Trophoblast cell (in vitro differentiated cells and primary cell): ENCODE results near the gene GCLM.
A peak's percentile ranks its signal among the peaks of the same experiment; 100 is the strongest.

Source experiments
- DNase-seq, 2 donors: peaks; one replicate each; pipeline ENCODE4 v3.0.0-alpha.2; 2016
- H2AFZ ChIP-seq: 2 replicates; pipeline ENCODE4 v1.6.1; 2013; ENCODE audit warnings: low read length, moderate library complexity, mild to moderate bottlenecking; ENCODE audit not compliant: insufficient read depth, poor library complexity
- H2AK5ac ChIP-seq: 2 replicates; pipeline ENCODE4 v1.6.1; 2013; ENCODE audit warnings: mild to moderate bottlenecking, low read length
- H2BK120ac ChIP-seq: 2 replicates; pipeline ENCODE4 v1.6.1; 2013; ENCODE audit warnings: low read length, mild to moderate bottlenecking, moderate library complexity; ENCODE audit not compliant: insufficient read depth, poor library complexity
- H2BK12ac ChIP-seq: 2 replicates; pipeline ENCODE4 v1.6.1; 2013; ENCODE audit warnings: mild to moderate bottlenecking, low read length, moderate library complexity
- H2BK5ac ChIP-seq: 2 replicates; pipeline ENCODE4 v1.6.1; 2013; ENCODE audit warnings: low read length, low read depth, moderate library complexity, mild to moderate bottlenecking; ENCODE audit not compliant: poor library complexity
- H3K14ac ChIP-seq: 2 replicates; pipeline ENCODE4 v1.6.1; 2013; ENCODE audit warnings: mild to moderate bottlenecking, low read length
- H3K18ac ChIP-seq: 2 replicates; pipeline ENCODE4 v1.6.1; 2013; ENCODE audit warnings: mild to moderate bottlenecking, low read length
- H3K23ac ChIP-seq: 2 replicates; pipeline ENCODE4 v1.6.1; 2013; ENCODE audit warnings: low read length
- H3K27ac ChIP-seq: 2 replicates; pipeline ENCODE4 v1.5.1; 2013; ENCODE audit warnings: low read depth, mild to moderate bottlenecking, inconsistent platforms, low read length, moderate library complexity
- H3K27me3 ChIP-seq: 2 replicates; pipeline ENCODE4 v1.6.1; 2013; ENCODE audit warnings: inconsistent platforms, mild to moderate bottlenecking, low read length, moderate library complexity; ENCODE audit not compliant: insufficient read depth
- H3K36me3 ChIP-seq, 2 experiments: 1 replicate in 1 of 2; 2 replicates in 1 of 2; pipeline ENCODE4 v1.6.1; 2013; ENCODE audit warnings: low read length in 2 of 2, mild to moderate bottlenecking in 2 of 2, moderate library complexity in 1 of 2; ENCODE audit not compliant: insufficient read depth in 2 of 2, control insufficient read depth in 1 of 2
- H3K4ac ChIP-seq: 2 replicates; pipeline ENCODE4 v1.6.1; 2013; ENCODE audit warnings: low read depth, mild to moderate bottlenecking, low read length, moderate library complexity
- H3K4me1 ChIP-seq, 2 experiments: 1 replicate in 1 of 2; 2 replicates in 1 of 2; pipeline ENCODE4 v1.6.1; 2013; ENCODE audit warnings: low read length in 2 of 2, mild to moderate bottlenecking in 2 of 2, moderate library complexity in 1 of 2; ENCODE audit not compliant: insufficient read depth in 2 of 2, control insufficient read depth in 1 of 2
- H3K4me2 ChIP-seq: 2 replicates; pipeline ENCODE4 v1.6.1; 2013; ENCODE audit warnings: inconsistent platforms, mild to moderate bottlenecking, low read length, moderate library complexity
- H3K4me3 ChIP-seq: 2 replicates; pipeline ENCODE4 v1.5.1; 2013; ENCODE audit warnings: mild to moderate bottlenecking, low read depth, low read length, inconsistent platforms
- H3K79me1 ChIP-seq: one replicate; pipeline ENCODE4 v1.6.1; 2013; ENCODE audit warnings: low read length
- H3K79me2 ChIP-seq: 2 replicates; pipeline ENCODE4 v1.6.1; 2013; ENCODE audit warnings: low read length, mild to moderate bottlenecking; ENCODE audit not compliant: control insufficient read depth, insufficient read depth, poor library complexity
- H3K9ac ChIP-seq: 2 replicates; pipeline ENCODE4 v1.6.1; 2013; ENCODE audit warnings: mild to moderate bottlenecking, low read length
- H3K9me3 ChIP-seq: 2 replicates; pipeline ENCODE4 v1.6.1; 2013; ENCODE audit warnings: low read depth, mild to moderate bottlenecking, control low read depth, inconsistent platforms, low read length; ENCODE audit not compliant: insufficient read depth
- H4K12ac ChIP-seq: 2 replicates; pipeline ENCODE4 v1.6.1; 2013; ENCODE audit warnings: low read depth, mild to moderate bottlenecking, low read length, moderate library complexity
- H4K8ac ChIP-seq: 2 replicates; pipeline ENCODE4 v1.6.1; 2013; ENCODE audit warnings: low read depth, mild to moderate bottlenecking, low read length, moderate library complexity
- H4K91ac ChIP-seq: one replicate; pipeline ENCODE4 v1.6.1; 2013; ENCODE audit warnings: low read depth, mild to moderate bottlenecking, low read length, moderate library complexity
- WGBS: extraction: QIAGEN DNeasy Blood & Tissue Kit; methylation state at CpG from one replicate; pipeline ENCODE4 v1.1.7; 2013; ENCODE audit warnings: missing lambda C conversion rate; ENCODE audit not compliant: insufficient read length, insufficient coverage; ENCODE audit errors: extremely low coverage; 5-methylcytosine and 5-hydroxymethylcytosine counted together

Gene GCLM

DNA sequence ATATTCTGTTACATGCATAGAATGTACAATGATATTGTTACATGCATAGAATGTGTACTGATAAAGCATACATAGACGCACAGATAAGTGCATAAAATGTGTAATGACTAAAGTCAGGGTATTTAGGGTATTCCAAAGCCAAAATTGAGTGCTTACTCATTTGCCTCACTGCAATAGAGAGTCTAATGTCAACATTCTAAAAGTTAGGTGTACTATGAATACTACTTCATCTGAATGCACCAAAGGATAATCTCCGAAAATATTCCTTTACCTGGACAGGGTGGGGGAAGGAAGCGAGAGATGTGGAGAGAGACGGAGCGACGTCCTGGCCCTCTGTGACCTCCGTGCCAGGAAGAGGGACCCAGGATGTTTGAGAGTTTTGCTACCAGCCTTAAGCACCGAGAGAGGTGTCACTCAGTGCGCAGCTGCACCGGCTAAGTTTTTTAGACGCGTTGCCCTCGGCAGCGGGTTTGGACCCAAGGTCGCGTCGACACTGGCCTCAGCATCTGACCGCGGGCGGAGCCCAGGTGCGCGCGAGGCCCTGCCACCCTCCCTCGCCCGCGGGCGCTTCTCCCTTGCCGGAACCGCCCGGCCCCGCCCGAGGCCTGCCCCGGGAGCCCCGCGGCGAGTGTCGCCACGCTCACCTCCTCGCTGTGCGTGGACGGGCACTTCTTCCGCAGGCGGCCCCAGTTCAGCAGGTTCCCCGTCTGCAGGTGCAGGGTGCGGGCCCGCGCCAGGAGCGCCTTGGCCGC, 660 bp downstream of the GCLM start:
- H2AK5ac ChIP-seq, result no peak overlapping the region
- peak overlapping the region; percentile 37 for H3K4ac ChIP-seq
- peak overlapping the region; percentile 39 for H2BK120ac ChIP-seq
- peak overlapping the region; percentile 88 for H3K4me2 ChIP-seq
- peak; percentile 50 to 57 for DNase-seq
- H3K27me3 ChIP-seq, result no peaks in the 10 kb centered on the region
- H3K18ac ChIP-seq, result peak overlapping the region; percentile 86
- H2AFZ ChIP-seq, result peak overlapping the region; percentile 80
- H3K79me1 ChIP-seq, result peaks cover 9% of the 10 kb centered on the region
- no peaks in the 10 kb centered on the region for H3K36me3 ChIP-seq
- H3K27ac ChIP-seq, result peak overlapping the region; percentile 93
- peak overlapping the region; percentile 83 for H4K8ac ChIP-seq
- H3K23ac ChIP-seq, result no peak overlapping the region
- peaks cover 11% of the 10 kb centered on the region for H3K79me2 ChIP-seq
- H4K91ac ChIP-seq, result peak overlapping the region; percentile 97
- H3K4me1 ChIP-seq, result peaks cover 0 to 2% of the 10 kb centered on the region in 2 experiments
- peak overlapping the region; percentile 18 for H2BK12ac ChIP-seq
- H2BK5ac ChIP-seq, result peak overlapping the region; percentile 84
- peak overlapping the region; percentile 98 for H3K4me3 ChIP-seq
- H3K14ac ChIP-seq, result peak overlapping the region; percentile 91
- peak overlapping the region; percentile 13 for H4K12ac ChIP-seq
- WGBS, result no CpG with 5 or more reads among the region's 49 CpGs
- no peaks in the 10 kb centered on the region for H3K9me3 ChIP-seq
- H3K9ac ChIP-seq, result peak overlapping the region; percentile 94

DNA sequence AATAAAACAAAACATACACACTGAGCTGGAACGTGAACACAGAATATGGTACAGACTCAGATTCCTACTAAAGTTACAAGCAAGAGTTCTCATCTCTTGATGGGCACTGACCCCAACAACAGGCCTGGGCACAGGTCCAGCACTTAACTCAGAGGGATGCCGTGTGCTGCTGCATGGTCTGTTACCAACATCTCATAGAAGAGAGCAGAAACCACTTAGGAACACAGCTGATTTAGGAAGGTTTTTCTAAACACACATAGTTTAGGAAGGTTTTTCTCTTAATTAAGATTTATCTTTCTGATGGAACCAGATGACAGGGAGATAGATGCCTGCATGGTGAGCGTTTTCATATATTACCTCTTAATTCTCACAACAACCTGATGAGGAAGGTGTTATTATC, 1.5 kb downstream of the GCLM start:
- no peaks in the 10 kb centered on the region for H3K9me3 ChIP-seq
- H3K79me1 ChIP-seq, result peaks cover 9% of the 10 kb centered on the region
- DNase-seq, result no peak
- H2AFZ ChIP-seq, result no peak overlapping the region
- H4K8ac ChIP-seq, result no peak overlapping the region
- peak overlapping the region; percentile 34 for H3K4me2 ChIP-seq
- WGBS, result no CpG with 5 or more reads among the region's 3 CpGs
- H3K9ac ChIP-seq, result no peak overlapping the region
- H3K4me1 ChIP-seq, result peaks cover 0 to 2% of the 10 kb centered on the region in 2 experiments
- H3K4me3 ChIP-seq, result no peak overlapping the region
- H3K14ac ChIP-seq, result no peak overlapping the region
- no peak overlapping the region for H4K91ac ChIP-seq
- H2BK5ac ChIP-seq, result no peak overlapping the region
- no peak overlapping the region for H2AK5ac ChIP-seq
- peaks cover 11% of the 10 kb centered on the region for H3K79me2 ChIP-seq
- H3K18ac ChIP-seq, result no peak overlapping the region
- H2BK120ac ChIP-seq, result no peak overlapping the region
- H3K4ac ChIP-seq, result peak overlapping the region; percentile 57
- no peaks in the 10 kb centered on the region for H3K27me3 ChIP-seq
- H3K27ac ChIP-seq, result no peak overlapping the region
- H3K23ac ChIP-seq, result no peak overlapping the region
- no peak overlapping the region for H4K12ac ChIP-seq
- no peaks in the 10 kb centered on the region for H3K36me3 ChIP-seq
- no peak overlapping the region for H2BK12ac ChIP-seq

DNA sequence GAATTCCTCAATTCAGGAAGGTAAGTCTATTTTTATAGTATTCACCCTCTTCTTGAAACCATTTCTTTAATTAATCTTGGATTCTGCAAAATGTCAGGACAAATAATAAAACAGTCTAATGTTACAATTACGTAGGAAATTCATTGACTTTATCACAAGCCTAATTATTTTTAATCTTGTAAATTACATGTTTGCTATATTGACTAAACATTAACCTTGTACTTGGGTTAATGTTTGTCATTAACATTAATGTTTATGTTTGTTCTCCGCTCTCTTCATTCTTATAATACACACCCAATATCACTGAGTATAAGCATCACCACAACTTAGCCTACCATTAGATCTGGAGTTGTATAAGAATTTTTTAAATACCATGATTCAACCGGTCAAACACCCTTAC, 2.8 kb downstream of the GCLM start:
- no peak overlapping the region for H3K23ac ChIP-seq
- H3K4me3 ChIP-seq, result no peak overlapping the region
- H2BK12ac ChIP-seq, result no peak overlapping the region
- no peak overlapping the region for H3K4ac ChIP-seq
- no peak overlapping the region for H3K27ac ChIP-seq
- peaks cover 9% of the 10 kb centered on the region for H3K79me1 ChIP-seq
- no peaks in the 10 kb centered on the region for H3K27me3 ChIP-seq
- H3K14ac ChIP-seq, result no peak overlapping the region
- H3K9ac ChIP-seq, result no peak overlapping the region
- H4K91ac ChIP-seq, result no peak overlapping the region
- H4K8ac ChIP-seq, result no peak overlapping the region
- H3K36me3 ChIP-seq, result no peaks in the 10 kb centered on the region
- H2AFZ ChIP-seq, result no peak overlapping the region
- no peak overlapping the region for H3K18ac ChIP-seq
- no peak overlapping the region for H2BK120ac ChIP-seq
- no peak for DNase-seq
- no peaks in the 10 kb centered on the region for H3K9me3 ChIP-seq
- no peak overlapping the region for H3K4me2 ChIP-seq
- H4K12ac ChIP-seq, result no peak overlapping the region
- H3K4me1 ChIP-seq, result peaks cover 0 to 2% of the 10 kb centered on the region in 2 experiments
- no CpG with 5 or more reads among the region's 3 CpGs for WGBS
- no peak overlapping the region for H2AK5ac ChIP-seq
- H2BK5ac ChIP-seq, result no peak overlapping the region
- H3K79me2 ChIP-seq, result peaks cover 11% of the 10 kb centered on the region

DNA sequence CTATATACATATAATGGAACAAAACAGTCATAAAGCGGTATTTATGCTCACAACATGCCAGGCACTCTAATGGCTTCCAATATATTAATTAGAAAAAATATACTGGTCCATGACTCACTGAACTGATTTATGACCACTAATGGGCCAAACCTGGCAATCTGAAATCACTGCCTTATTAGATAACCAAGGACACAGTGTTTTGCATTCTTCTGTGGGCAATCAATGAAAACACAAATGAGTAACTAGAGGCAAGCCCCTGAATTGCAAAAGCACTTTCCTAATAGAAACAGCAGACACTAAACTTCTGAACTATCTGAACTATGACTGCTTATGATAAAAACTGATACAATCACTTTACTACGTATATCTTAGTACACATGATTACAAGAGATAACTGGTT, 3.5 kb downstream of the GCLM start:
- no peak overlapping the region for H4K91ac ChIP-seq
- no peak overlapping the region for H3K18ac ChIP-seq
- no peak overlapping the region for H4K8ac ChIP-seq
- H3K9me3 ChIP-seq, result no peaks in the 10 kb centered on the region
- DNase-seq, result peak in 1 of 2 donors; percentile 60
- H4K12ac ChIP-seq, result no peak overlapping the region
- H3K4me1 ChIP-seq, result peaks cover 0 to 2% of the 10 kb centered on the region in 2 experiments
- H2BK12ac ChIP-seq, result no peak overlapping the region
- no peak overlapping the region for H3K27ac ChIP-seq
- H2BK120ac ChIP-seq, result no peak overlapping the region
- peaks cover 9% of the 10 kb centered on the region for H3K79me1 ChIP-seq
- H2BK5ac ChIP-seq, result no peak overlapping the region
- H3K36me3 ChIP-seq, result no peaks in the 10 kb centered on the region
- H3K4ac ChIP-seq, result no peak overlapping the region
- H3K27me3 ChIP-seq, result no peaks in the 10 kb centered on the region
- no peak overlapping the region for H3K9ac ChIP-seq
- no peak overlapping the region for H3K4me3 ChIP-seq
- H3K79me2 ChIP-seq, result peaks cover 11% of the 10 kb centered on the region
- no CpG with 5 or more reads among the region's 2 CpGs for WGBS
- no peak overlapping the region for H2AK5ac ChIP-seq
- no peak overlapping the region for H3K14ac ChIP-seq
- H3K23ac ChIP-seq, result no peak overlapping the region
- H3K4me2 ChIP-seq, result no peak overlapping the region
- H2AFZ ChIP-seq, result no peak overlapping the region
